ENCODE results near the gene IL17B. TPM values are rescaled to one million over a fixed set of nuclear protein-coding genes. Genes with fewer than 3 reads are reported as not detected.
A peak's percentile ranks its signal among the peaks of the same experiment; 100 is the strongest.
"Not testable (repeated sequence)": the region's sequence is repeated elsewhere in the genome, so short reads cannot be mapped to it uniquely, and the experiment has no call there.

Gene IL17B
- total and polyA plus RNA-seq, 2 of the 13 experiments (the other 11 are each of a cell fraction or from before 2014, with no cell fraction given): 0.29 to 2.6 TPM

DNA sequence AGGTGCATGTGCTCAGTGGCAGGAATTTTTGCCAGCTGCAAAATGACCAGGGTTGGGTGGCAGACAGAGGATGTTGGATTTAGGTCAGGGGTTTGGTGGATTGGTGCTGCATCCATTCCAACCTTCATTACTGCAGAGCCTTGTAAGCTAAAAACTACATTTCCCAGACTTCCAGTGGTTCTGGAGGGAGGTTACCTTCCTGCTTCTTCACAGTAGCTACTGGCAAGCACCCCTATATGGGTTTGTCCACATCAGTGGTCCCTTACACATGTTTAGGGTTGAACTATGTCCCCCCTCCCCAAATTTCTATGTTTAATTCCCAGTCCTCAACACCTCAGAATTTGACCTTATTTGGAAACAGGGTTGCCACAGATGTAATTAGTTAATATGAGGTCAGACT, 20.7 kb upstream of the IL17B start:
- ATAC-seq (no peak), DNase-seq (ENCODE audit: low spot score) (no peak), FAIRE-seq (no peak)
- ChIA-PET CTCF (ENCODE audit: low intra/inter-chr PET ratio, low total read pairs) (no interaction called here), POLR2A (no interaction called here)
- in situ Hi-C loops (cut with HindIII; ENCODE audit: extremely low pct_ligation_motif_present, low pct_unique_long_range_greater_than_20kb): no loop called here
- Histone ChIP-seq H2AFZ (ENCODE audit: low read length) (no peak overlapping the region), H3K9ac (ENCODE audit: insufficient read depth, low read depth, low read length) (no peak overlapping the region), H3K27ac (ENCODE audit: extremely low read length, insufficient read depth, low read length) (no peak overlapping the region), H3K4me1 (ENCODE audit: insufficient read depth, low read length) (peaks cover 26% of the 10 kb centered on the region), H3K4me2 (ENCODE audit: low read depth, low read length) (no peak overlapping the region), H3K36me3 (replicated peaks in 1 of 2; ENCODE audit: control insufficient read depth in 1 of 2, insufficient read depth in 2 of 2, low read length in 2 of 2) (no peaks in the 10 kb centered on the region), H3K79me2 (ENCODE audit: insufficient read depth, low read length) (no peaks in the 10 kb centered on the region), H3K27me3 (ENCODE audit: control insufficient read depth in 1 of 2, insufficient read depth in 2 of 2, low read length in 2 of 2) (peaks cover 0 to 6% of the 10 kb centered on the region in 2 experiments; a peak in 1 of 5 replicates), H3K4me3 (replicated peaks in 1 of 3; ENCODE audit: insufficient read depth in 1 of 3, low read depth in 2 of 3, low read length in 3 of 3) (no peak overlapping the region), H4K20me1 (ENCODE audit: insufficient read depth, low read length) (no peaks in the 10 kb centered on the region), H3K9me3 (ENCODE audit: low read length) (no peaks in the 10 kb centered on the region)
- TF ChIP-seq NR2C2 (CRISPR knock-in tag; IDR thresholded peaks at IDR 0.05; ENCODE audit: borderline replicate concordance): peak; percentile 35; the same call in 1 of the 2 replicates
- peak; percentile 77 for TF ChIP-seq ZNF143 (CRISPR knock-in tag; IDR thresholded peaks at IDR 0.05)
- TF ChIP-seq MLLT10 (CRISPR knock-in tag; IDR thresholded peaks at IDR 0.05): no peak
- TF ChIP-seq GABPA (IDR thresholded peaks at IDR 0.05; ENCODE audit: low read depth, low read length): no peak
- TF ChIP-seq GABPA (CRISPR knock-in tag; IDR thresholded peaks at IDR 0.05; ENCODE audit: low read depth): peak; percentile 71
- peak; percentile 21; the same call in 1 of the 2 replicates for TF ChIP-seq GABPB1 (CRISPR knock-in tag; IDR thresholded peaks at IDR 0.05)
- TF ChIP-seq RCOR2 (CRISPR knock-in tag; IDR thresholded peaks at IDR 0.05): no peak
- TF ChIP-seq ZNF207 (IDR thresholded peaks at IDR 0.05; ENCODE audit: borderline replicate concordance): no peak
- peak; percentile 89 for TF ChIP-seq THAP11 (CRISPR knock-in tag; IDR thresholded peaks at IDR 0.05)
- intact Hi-C loops (cut with micrococcal nuclease; ENCODE audit: unreplicated experiment): no loop called here
- no TSS peak for BruUV-seq (replicated peaks)

DNA sequence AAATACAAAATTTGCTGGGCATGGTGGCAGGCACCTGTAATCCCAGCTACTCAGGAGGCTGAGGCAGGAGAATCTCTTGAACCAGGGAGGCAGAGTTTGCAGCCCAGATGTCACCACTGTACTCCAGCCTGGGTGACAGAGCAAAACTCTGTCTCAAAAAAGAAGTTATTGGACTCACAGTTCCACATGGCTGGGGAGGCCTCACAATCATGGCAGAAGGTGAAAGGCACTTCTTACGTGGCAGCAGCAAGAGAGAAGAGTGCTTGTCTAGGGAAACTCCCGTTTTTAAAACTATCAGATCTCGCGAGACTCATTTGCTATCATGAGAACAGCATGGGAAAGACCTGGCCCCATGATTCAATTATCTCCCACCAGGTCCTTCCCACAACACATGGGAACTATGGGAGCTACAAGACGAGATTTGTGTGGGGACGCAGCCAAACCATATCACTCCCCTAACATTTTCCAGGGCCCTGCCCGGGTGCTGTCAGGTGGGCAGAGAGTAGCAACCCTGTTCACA, 19.7 kb upstream of the IL17B start:
- H3K36me3 ChIP-seq (replicated peaks in 1 of 2; ENCODE audit: control insufficient read depth in 1 of 2, insufficient read depth in 2 of 2, low read length in 2 of 2); H3K27me3 ChIP-seq (ENCODE audit: control insufficient read depth in 1 of 2, insufficient read depth in 2 of 2, low read length in 2 of 2); H3K9me3 ChIP-seq (ENCODE audit: low read length); POLR2A ChIA-PET; H4K20me1 ChIP-seq (ENCODE audit: insufficient read depth, low read length); CTCF ChIA-PET (ENCODE audit: low intra/inter-chr PET ratio, low total read pairs); H2AFZ ChIP-seq (ENCODE audit: low read length); intact Hi-C loops (cut with micrococcal nuclease; ENCODE audit: unreplicated experiment); BruUV-seq (replicated peaks); H3K27ac ChIP-seq (ENCODE audit: extremely low read length, insufficient read depth, low read length); FAIRE-seq; ATAC-seq; H3K9ac ChIP-seq (ENCODE audit: insufficient read depth, low read depth, low read length); H3K4me2 ChIP-seq (ENCODE audit: low read depth, low read length); in situ Hi-C loops (cut with HindIII; ENCODE audit: extremely low pct_ligation_motif_present, low pct_unique_long_range_greater_than_20kb); H3K79me2 ChIP-seq (ENCODE audit: insufficient read depth, low read length); H3K4me3 ChIP-seq (replicated peaks in 1 of 3; ENCODE audit: insufficient read depth in 1 of 3, low read depth in 2 of 3, low read length in 3 of 3); DNase-seq (ENCODE audit: low spot score): not testable (repeated sequence)
- 33% methylated on average over 7 of the region's 7 CpGs for WGBS (ENCODE audit: low lambda C conversion rate)
- H3K4me1 ChIP-seq (ENCODE audit: insufficient read depth, low read length): peaks cover 17% of the 10 kb centered on the region
